ENCODE data around the gene KCNAB1. TPM values are rescaled to one million over a fixed set of nuclear protein-coding genes. Genes with fewer than 3 reads are reported as not detected.

Gene KCNAB1
- total and polyA plus RNA-seq, 2 of the 8 experiments (the other 6 are each of a cell fraction or from before 2014, with no cell fraction given) = 0.51 to 2.3 TPM

DNA sequence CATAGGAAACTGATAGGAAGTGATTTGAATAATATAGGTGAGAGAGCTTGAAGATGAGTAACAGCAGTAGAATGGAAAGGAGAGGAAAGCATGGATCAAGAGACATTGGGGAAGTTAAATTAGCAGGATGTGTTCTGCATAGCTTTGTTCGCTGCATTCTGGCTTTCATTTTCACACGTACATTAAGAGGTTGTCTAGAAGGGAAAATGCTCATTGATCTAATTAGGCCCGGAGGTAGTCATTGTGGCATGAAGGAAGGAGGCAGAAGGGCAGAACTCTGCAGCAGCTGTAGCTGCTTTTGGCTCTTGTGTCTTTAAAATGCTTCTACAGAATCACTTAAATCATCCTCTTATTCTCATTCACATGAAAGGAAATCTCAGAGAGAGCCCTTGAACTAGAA is 40.3 kb downstream of the KCNAB1 start:
- no peak for FAIRE-seq
- no peak for TF ChIP-seq POLR2AphosphoS5 (IDR thresholded peaks at IDR 0.05; ENCODE audit: low read depth, low read length)
- no peak for TF ChIP-seq BRCA1 (IDR thresholded peaks at IDR 0.05; ENCODE audit: low read depth, low read length)
- TF ChIP-seq MAFK (IDR thresholded peaks at IDR 0.05; ENCODE audit: low read depth, low read length) = no peak
- no peak for TF ChIP-seq TAF7 (optimal IDR thresholded peaks at IDR 0.05; ENCODE audit: borderline replicate concordance, low read depth, low read length)
- no peak for TF ChIP-seq HDAC2 (IDR thresholded peaks at IDR 0.05; ENCODE audit: borderline replicate concordance in 1 of 2, low read depth in 2 of 2, low read length in 2 of 2)
- TF ChIP-seq KDM1A (IDR thresholded peaks at IDR 0.05; ENCODE audit: borderline replicate concordance, low read length) = no peak
- TF ChIP-seq BCL11A (IDR thresholded peaks at IDR 0.05; ENCODE audit: low read depth in 2 of 2, low read length in 2 of 2) = no peak
- no peak for TF ChIP-seq SP1 (IDR thresholded peaks at IDR 0.05; ENCODE audit: low read depth, low read length)
- TF ChIP-seq SAP30 (IDR thresholded peaks at IDR 0.05; ENCODE audit: insufficient read depth, insufficient replicate concordance, low read length) = no peak
- no peak for TF ChIP-seq SIRT6 (IDR thresholded peaks at IDR 0.05; ENCODE audit: low read length)
- TF ChIP-seq TAF1 (IDR thresholded peaks at IDR 0.05; ENCODE audit: low read depth, low read length) = no peak
- no peak for TF ChIP-seq SP2 (IDR thresholded peaks at IDR 0.05; ENCODE audit: low read length)
- TF ChIP-seq NANOG (IDR thresholded peaks at IDR 0.05; ENCODE audit: insufficient read depth, low read depth, low read length, poor library complexity, severe bottlenecking) = no peak
- TF ChIP-seq, protein P1, sequence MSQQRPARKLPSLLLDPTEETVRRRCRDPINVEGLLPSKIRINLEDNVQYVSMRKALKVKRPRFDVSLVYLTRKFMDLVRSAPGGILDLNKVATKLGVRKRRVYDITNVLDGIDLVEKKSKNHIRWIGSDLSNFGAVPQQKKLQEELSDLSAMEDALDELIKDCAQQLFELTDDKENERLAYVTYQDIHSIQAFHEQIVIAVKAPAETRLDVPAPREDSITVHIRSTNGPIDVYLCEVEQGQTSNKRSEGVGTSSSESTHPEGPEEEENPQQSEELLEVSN (IDR thresholded peaks at IDR 0.05) = no peak

More for the DNA sequence above, 40.3 kb downstream of the KCNAB1 start:
- Histone ChIP-seq H3K27ac (ENCODE audit: low read depth, low read length) (no peak overlapping the region), H3K4ac (replicated peaks; ENCODE audit: insufficient read length, low read depth, low read length) (no peak overlapping the region), H3K4me1 (replicated peaks in 1 of 4; ENCODE audit: control insufficient read depth in 3 of 4, insufficient read depth in 4 of 4, low read length in 3 of 4) (no peaks in the 10 kb centered on the region), H4K8ac (ENCODE audit: extremely low read depth, insufficient read depth, low read length) (no peak overlapping the region), H3K36me3 (ENCODE audit: control insufficient read depth in 2 of 4, insufficient read depth in 4 of 4, low read length in 3 of 4) (no peaks in the 10 kb centered on the region), H3K18ac (ENCODE audit: extremely low read depth, low read length) (no peak overlapping the region), H2BK20ac (ENCODE audit: low read length) (no peak overlapping the region), H2BK15ac (ENCODE audit: low read length) (no peak overlapping the region), H3K56ac (replicated peaks; ENCODE audit: insufficient read length, low read depth, low read length) (no peak overlapping the region), H3K23me2 (ENCODE audit: low read depth, low read length) (no peaks in the 10 kb centered on the region), H2BK12ac (ENCODE audit: low read depth, low read length) (no peak overlapping the region), H4K5ac (ENCODE audit: insufficient read length, low read depth, low read length) (no peak overlapping the region), H3K9ac (replicated peaks in 1 of 4; ENCODE audit: extremely low read depth in 1 of 4, low read depth in 3 of 4, low read length in 3 of 4) (no peak overlapping the region; a peak in 1 of 7 replicates), H3K27me3 (replicated peaks in 1 of 4; ENCODE audit: control insufficient read depth in 3 of 4, extremely low read depth in 1 of 4, insufficient read depth in 3 of 4, low read length in 3 of 4) (no peaks in the 10 kb centered on the region), H3K9me3 (ENCODE audit: insufficient read depth in 2 of 2, low read depth in 1 of 2, low read length in 1 of 2) (peaks cover 2 to 3% of the 10 kb centered on the region in 2 experiments; a peak in 3 of 4 replicates), H3K23ac (ENCODE audit: insufficient read length) (no peak overlapping the region), H2BK120ac (replicated peaks; ENCODE audit: low read depth, low read length) (no peak overlapping the region), H2AK5ac (ENCODE audit: low read depth, low read length) (no peak overlapping the region), H3K4me2 (ENCODE audit: insufficient read depth in 1 of 2, low read depth in 2 of 2, low read length in 2 of 2) (no peak overlapping the region), H4K91ac (replicated peaks; ENCODE audit: insufficient read length, low read length) (no peak overlapping the region), H4K20me1 (replicated peaks in 1 of 2; ENCODE audit: control insufficient read depth in 1 of 2, insufficient read depth in 2 of 2, low read length in 2 of 2) (no peaks in the 10 kb centered on the region), H3K4me3 (ENCODE audit: extremely low read depth in 1 of 4, insufficient read depth in 2 of 4, low read depth in 3 of 4, low read length in 4 of 4) (no peak overlapping the region), H3K79me2 (ENCODE audit: control insufficient read depth in 1 of 2, insufficient read depth in 2 of 2, low read length in 2 of 2) (no peaks in the 10 kb centered on the region), H3K79me1 (ENCODE audit: low read depth, low read length) (no peaks in the 10 kb centered on the region), H2BK5ac (ENCODE audit: low read depth, low read length) (no peak overlapping the region), H3K14ac (ENCODE audit: insufficient read length) (no peak overlapping the region), H2AFZ (ENCODE audit: low read length) (no peak overlapping the region)
- no peak for DNase-seq (ENCODE audit: low read depth in 1 of 2, low spot score in 2 of 2)
- POLR2A ChIA-PET (ENCODE audit: partially characterized antibody) = no interaction called here
- CTCF ChIA-PET (ENCODE audit: partially characterized antibody) = interaction anchor here (0.6 to 1.5 kb wide), 7 partner anchors 8 to 404 kb away, joined by 3 to 12 read pairs (median 4); no protein-coding TSS in a partner anchor
- WGBS, 2 experiments (ENCODE audit: extremely low coverage in 1 of 2, insufficient coverage in 1 of 2, insufficient read length in 1 of 2, insufficient replicate concordance in 2 of 2, low coverage in 1 of 2, low lambda C conversion rate in 2 of 2, missing lambda C conversion rate in 1 of 2) = 89% methylated on average over 3 of the region's 3 CpGs; no CpG with 5 or more reads in 1 of the 2 experiments

Data from H1 (cell line).